Cardiac muscle cell (in vitro differentiated cells and primary cell): ENCODE results near the gene KMT2D. TPM values are rescaled to one million over a fixed set of nuclear protein-coding genes. Genes with fewer than 3 reads are reported as not detected.

Source experiments
- DNase-seq, 2 donors: peaks; one replicate each; pipeline versions ENCODE4 v3.0.0 to v3.0.0-alpha.2; 2010 to 2017; ENCODE audit warnings: low read depth in 1 of 2, low spot score in 1 of 2
- H3K27ac ChIP-seq: fragments of 200-600 bp; sonication (generic); 2 replicates; pipeline ENCODE4 v1.5.1; 2016
- H3K27me3 ChIP-seq: fragments of 200-600 bp; sonication (generic); 2 replicates; pipeline ENCODE4 v1.6.0; 2016; ENCODE audit warnings: control low read depth
- H3K36me3 ChIP-seq: fragments of 200-600 bp; sonication (generic); 2 replicates; pipeline ENCODE4 v1.5.1; 2016; ENCODE audit warnings: control low read depth
- H3K4me1 ChIP-seq: fragments of 200-600 bp; sonication (generic); 2 replicates; pipeline ENCODE4 v1.8.1; 2017; ENCODE audit warnings: low read depth, mild to moderate bottlenecking, mixed run types
- H3K4me3 ChIP-seq: fragments of 200-600 bp; sonication (generic); 2 replicates; pipeline ENCODE4 v1.5.1; 2016; ENCODE audit warnings: mild to moderate bottlenecking
- H3K9me3 ChIP-seq: fragments of 200-600 bp; sonication (generic); 2 replicates; pipeline ENCODE4 v1.5.1; 2017; ENCODE audit warnings: low read depth, mild to moderate bottlenecking, control low read depth
- polyA plus RNA-seq: library from polyadenylated mRNA; unstranded; fragments of >200 nt; fragmentation: Nextera tagmentation; extraction: Ambion mirVana; gene quantifications from 2 replicates; pipeline ENCODE4 v1.2.1, GENCODE V29; 2016
- total RNA-seq: library from RNA; depleted of rRNA; stranded (reverse); fragments of >200 nt; gene quantifications from 2 replicates; pipeline ENCODE4 v1.2.3, GENCODE V29; 2016
- TF ChIP-seq, protein P1 (sequence below): IDR thresholded peaks from 2 replicates; pipeline ENCODE4 v1.5.1; 2012; ENCODE audit warnings: low read depth, mild to moderate bottlenecking, low read length

Gene KMT2D
- total and polyA plus RNA-seq, 2 experiments from 2014 or later: 31.0 to 41.3 TPM

GRCh38 chr12:49025463-49025862, 35.1 kb downstream of the KMT2D start:
- no peak for DNase-seq
- Histone ChIP-seq H3K4me3 (no peak overlapping the region), H3K27ac (no peak overlapping the region), H3K9me3 (no peaks in the 10 kb centered on the region), H3K36me3 (peaks cover 71% of the 10 kb centered on the region), H3K4me1 (no peaks in the 10 kb centered on the region), H3K27me3 (no peaks in the 10 kb centered on the region)
- TF ChIP-seq, protein P1, sequence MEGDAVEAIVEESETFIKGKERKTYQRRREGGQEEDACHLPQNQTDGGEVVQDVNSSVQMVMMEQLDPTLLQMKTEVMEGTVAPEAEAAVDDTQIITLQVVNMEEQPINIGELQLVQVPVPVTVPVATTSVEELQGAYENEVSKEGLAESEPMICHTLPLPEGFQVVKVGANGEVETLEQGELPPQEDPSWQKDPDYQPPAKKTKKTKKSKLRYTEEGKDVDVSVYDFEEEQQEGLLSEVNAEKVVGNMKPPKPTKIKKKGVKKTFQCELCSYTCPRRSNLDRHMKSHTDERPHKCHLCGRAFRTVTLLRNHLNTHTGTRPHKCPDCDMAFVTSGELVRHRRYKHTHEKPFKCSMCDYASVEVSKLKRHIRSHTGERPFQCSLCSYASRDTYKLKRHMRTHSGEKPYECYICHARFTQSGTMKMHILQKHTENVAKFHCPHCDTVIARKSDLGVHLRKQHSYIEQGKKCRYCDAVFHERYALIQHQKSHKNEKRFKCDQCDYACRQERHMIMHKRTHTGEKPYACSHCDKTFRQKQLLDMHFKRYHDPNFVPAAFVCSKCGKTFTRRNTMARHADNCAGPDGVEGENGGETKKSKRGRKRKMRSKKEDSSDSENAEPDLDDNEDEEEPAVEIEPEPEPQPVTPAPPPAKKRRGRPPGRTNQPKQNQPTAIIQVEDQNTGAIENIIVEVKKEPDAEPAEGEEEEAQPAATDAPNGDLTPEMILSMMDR: no peak

DNA sequence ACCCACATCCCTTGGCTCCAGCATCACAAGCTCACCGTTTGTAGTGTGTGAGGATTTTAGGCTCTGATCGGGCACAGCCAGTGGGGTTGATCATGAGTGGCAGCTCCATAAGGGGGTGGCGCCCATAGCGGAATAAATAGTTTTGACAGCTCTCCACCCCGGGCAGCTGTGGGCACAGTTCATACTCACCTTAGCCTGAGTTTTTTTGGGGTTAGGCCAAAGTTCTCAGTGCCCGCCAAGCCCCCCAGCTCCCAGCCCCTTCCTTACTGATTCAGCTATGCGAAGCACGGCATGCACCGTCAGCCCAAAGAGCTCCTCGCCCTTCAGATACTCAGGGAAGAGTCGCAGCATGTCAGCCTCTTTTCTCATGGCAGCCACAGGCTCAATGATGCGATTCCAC, 36.1 kb downstream of the KMT2D start:
- Histone ChIP-seq H3K9me3 (no peaks in the 10 kb centered on the region), H3K27ac (no peak overlapping the region), H3K4me3 (no peak overlapping the region), H3K27me3 (no peaks in the 10 kb centered on the region), H3K36me3 (peaks cover 67% of the 10 kb centered on the region), H3K4me1 (no peaks in the 10 kb centered on the region)
- no peak for DNase-seq
- TF ChIP-seq, protein P1: no peak

DNA sequence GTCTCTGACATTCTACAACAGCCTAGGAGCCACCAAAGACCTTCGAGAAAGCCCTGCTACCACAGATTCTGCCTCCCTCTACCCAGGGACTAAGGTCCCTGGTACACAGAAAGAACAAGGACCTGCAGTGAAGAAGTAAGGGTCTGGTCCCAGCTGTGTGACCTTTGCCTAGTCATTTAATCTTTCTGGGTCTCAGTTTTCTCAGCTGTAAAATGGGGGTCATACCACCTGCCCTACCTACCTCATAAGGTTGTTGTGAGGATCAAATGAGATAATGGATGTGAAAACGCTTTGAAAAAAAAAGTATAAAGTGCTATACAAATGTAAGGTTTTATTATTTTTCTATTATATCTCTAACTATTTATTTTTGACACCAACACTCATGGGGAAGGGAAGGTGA, 36.8 kb downstream of the KMT2D start:
- peaks cover 61% of the 10 kb centered on the region for H3K36me3 ChIP-seq
- TF ChIP-seq, protein P1: no peak

DNA sequence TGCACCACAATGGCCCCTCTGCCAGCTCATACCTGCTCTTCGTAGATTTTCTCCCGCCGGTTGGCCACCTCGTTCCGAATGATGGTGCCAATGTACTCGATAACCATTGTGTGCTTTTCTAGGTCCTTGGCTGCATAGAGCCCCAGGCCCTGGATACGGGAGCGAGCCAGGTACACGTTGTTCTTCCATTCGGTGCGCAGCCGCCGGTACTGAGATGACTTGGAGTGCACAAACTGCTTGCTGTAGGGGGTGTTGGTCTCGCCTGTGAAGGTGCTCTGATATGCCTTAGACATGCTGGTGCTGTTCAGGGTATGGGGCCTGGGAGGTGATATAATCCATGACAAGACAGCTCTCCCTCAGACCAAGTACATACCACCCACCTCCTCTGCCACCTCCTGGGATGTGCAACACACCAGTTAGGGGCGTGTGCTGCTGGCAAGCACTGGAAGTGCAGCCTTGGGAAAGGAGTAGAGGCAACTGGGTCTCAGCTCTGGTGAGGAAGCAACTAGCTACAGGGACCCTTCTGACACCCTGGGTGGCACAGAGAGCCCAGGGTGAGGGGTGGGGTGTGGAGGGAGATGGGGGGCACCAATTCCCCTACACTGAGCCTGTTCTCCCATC, 37.9 kb downstream of the KMT2D start:
- H3K27me3 ChIP-seq: no peaks in the 10 kb centered on the region
- no peaks in the 10 kb centered on the region for H3K9me3 ChIP-seq
- TF ChIP-seq, protein P1: no peak
- no peak for DNase-seq
- H3K36me3 ChIP-seq: peaks cover 49% of the 10 kb centered on the region
- H3K4me1 ChIP-seq: peaks cover 7% of the 10 kb centered on the region
- H3K27ac ChIP-seq: no peak overlapping the region
- no peak overlapping the region for H3K4me3 ChIP-seq

More for the DNA sequence above, 36.8 kb downstream of the KMT2D start:
- DNase-seq: no peak
- no peak overlapping the region for H3K27ac ChIP-seq
- H3K4me3 ChIP-seq: no peak overlapping the region
- H3K9me3 ChIP-seq: no peaks in the 10 kb centered on the region
- H3K4me1 ChIP-seq: peaks cover 5% of the 10 kb centered on the region
- no peaks in the 10 kb centered on the region for H3K27me3 ChIP-seq

- TF ChIP-seq, protein P1: no peak
Measured at GRCh38 chr12:49021292-49021915, 39.2 kb downstream of the KMT2D start.

More at GRCh38 chr12:49021292-49021915, 39.2 kb downstream of the KMT2D start:
- H3K36me3 ChIP-seq: peaks cover 44% of the 10 kb centered on the region
- no peak overlapping the region for H3K27ac ChIP-seq
- H3K27me3 ChIP-seq: no peaks in the 10 kb centered on the region
- H3K9me3 ChIP-seq: no peaks in the 10 kb centered on the region
- peaks cover 12% of the 10 kb centered on the region for H3K4me1 ChIP-seq
- DNase-seq: no peak
- no peak overlapping the region for H3K4me3 ChIP-seq
